Common myeloid progenitor, CD34-positive (primary cell): Measurements from ENCODE around the gene ZBTB21.
A peak's percentile ranks its signal among the peaks of the same experiment; 100 is the strongest.

ENCODE experiments used
- CTCF ChIA-PET: fragments of 350-600 bp; sonication (Branson Sonifier 250); formaldehyde crosslinking; loops from one replicate; lab custom pipeline; 2021; ENCODE audit warnings: antibody characterized with exemption; lab: Charles Lee
- POLR2A ChIA-PET: fragments of 350-600 bp; sonication (Branson Sonifier 250); formaldehyde crosslinking; loops from one replicate; lab custom pipeline; 2021; ENCODE audit warnings: antibody characterized with exemption; lab: Charles Lee
- DNase-seq, 3 donors: peaks; one replicate each; pipeline versions ENCODE4 v3.0.0 to v3.0.0-alpha.2; 2013
- H3K27ac ChIP-seq, 2 experiments: 1 replicate in 1 of 2; 2 replicates in 1 of 2; pipeline ENCODE4 v1.7.0; 2013; ENCODE audit warnings: inconsistent platforms in 2 of 2, low read length in 2 of 2, mild to moderate bottlenecking in 2 of 2, low read depth in 1 of 2, moderate library complexity in 1 of 2; ENCODE audit not compliant: severe bottlenecking in 2 of 2, insufficient read depth in 1 of 2, poor library complexity in 1 of 2
- H3K27me3 ChIP-seq, 5 experiments: replicated peaks in 2 of 5; 1 replicate in 3 of 5; 2 replicates in 2 of 5; pipeline versions ENCODE4 v1.6.1 to v1.7.0; 2013; ENCODE audit warnings: low read length in 4 of 5, mild to moderate bottlenecking in 2 of 5, moderate library complexity in 2 of 5, inconsistent platforms in 1 of 5; ENCODE audit not compliant: insufficient read depth in 5 of 5, control insufficient read depth in 4 of 5
- H3K36me3 ChIP-seq, 4 experiments: 1 replicate in 2 of 4; 2 replicates in 2 of 4; pipeline versions ENCODE4 v1.6.1 to v1.7.0; 2013; ENCODE audit warnings: low read length in 3 of 4, control low read depth in 1 of 4, mild to moderate bottlenecking in 1 of 4; ENCODE audit not compliant: control insufficient read depth in 4 of 4, insufficient read depth in 4 of 4
- H3K4me1 ChIP-seq, 4 experiments: 1 replicate in 3 of 4; 2 replicates in 1 of 4; pipeline versions ENCODE4 v1.6.1 to v1.7.1; 2013; ENCODE audit warnings: low read length in 3 of 4, mild to moderate bottlenecking in 3 of 4, control low read depth in 1 of 4, inconsistent platforms in 1 of 4, moderate library complexity in 1 of 4; ENCODE audit not compliant: control insufficient read depth in 4 of 4, insufficient read depth in 4 of 4; ENCODE audit errors: control extremely low read depth in 1 of 4
- H3K4me3 ChIP-seq, 7 experiments: 1 replicate in 4 of 7; 2 replicates in 3 of 7; pipeline versions ENCODE4 v1.5.1 to v1.7.0; 2013; ENCODE audit warnings: mild to moderate bottlenecking in 7 of 7, low read length in 6 of 7, moderate library complexity in 6 of 7, inconsistent platforms in 2 of 7, low read depth in 2 of 7, control low read depth in 1 of 7; ENCODE audit not compliant: insufficient read depth in 4 of 7, control insufficient read depth in 1 of 7; ENCODE audit errors: extremely low read depth in 1 of 7
- H3K9me3 ChIP-seq, 5 experiments: 1 replicate in 4 of 5; 2 replicates in 1 of 5; pipeline versions ENCODE4 v1.6.1 to v1.7.1; 2013; ENCODE audit warnings: low read length in 4 of 5, mild to moderate bottlenecking in 2 of 5, inconsistent platforms in 1 of 5, low read depth in 1 of 5, moderate library complexity in 1 of 5; ENCODE audit not compliant: control insufficient read depth in 4 of 5, insufficient read depth in 2 of 5; ENCODE audit errors: control extremely low read depth in 1 of 5
- WGBS: methylation state at CpG from one replicate; pipeline ENCODE4 v1.1.5; 2013; ENCODE audit not compliant: insufficient coverage; 5-methylcytosine and 5-hydroxymethylcytosine counted together

The ZBTB21 gene

DNA sequence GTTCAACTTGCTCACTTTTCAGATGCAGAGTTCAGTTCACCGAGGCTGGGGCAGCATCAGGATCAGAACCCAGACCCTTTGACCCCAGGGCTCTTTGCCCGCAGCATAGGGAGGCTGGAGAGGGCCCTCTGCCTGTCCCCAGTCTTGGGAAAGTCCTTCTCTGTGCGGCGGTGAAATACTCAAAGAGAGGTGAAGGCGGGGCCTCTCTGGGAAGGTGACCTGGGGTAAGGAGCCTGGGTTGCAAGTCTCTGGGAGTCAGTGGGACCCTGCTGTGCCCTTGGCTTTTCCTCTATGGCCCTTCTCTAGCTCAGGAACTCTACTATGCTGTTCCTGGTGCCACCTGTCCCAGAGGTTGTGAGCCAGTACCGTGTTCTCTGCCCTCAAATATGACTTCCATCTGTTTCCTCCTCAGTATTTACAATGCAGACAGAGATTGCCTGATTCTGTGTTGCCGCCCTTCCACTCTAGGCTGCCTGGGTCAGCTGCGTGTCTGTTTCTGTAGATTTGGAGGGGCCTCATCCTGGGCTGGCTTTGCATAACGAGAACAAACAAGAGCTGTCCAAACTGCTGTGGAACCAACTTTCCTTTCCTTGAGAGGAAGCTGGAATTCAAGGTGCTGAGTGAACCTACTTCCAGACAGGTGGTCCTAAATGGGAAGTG lies 18.7 kb upstream of the ZBTB21 start:
- H3K27me3 ChIP-seq = no peaks in the 10 kb centered on the region
- no peaks in the 10 kb centered on the region for H3K9me3 ChIP-seq
- H3K36me3 ChIP-seq = no peaks in the 10 kb centered on the region
- peak overlapping the region in 3 of 7 experiments; percentile 0 to 14 (median 14) for H3K4me3 ChIP-seq
- peak; percentile 67 to 98 (median 95) for DNase-seq
- ChIA-PET POLR2A (interaction anchor here (0.8 to 2.6 kb wide), 3 partner anchors 18 to 90 kb away, joined by 5 to 27 read pairs (median 17); partner anchors contain the start of gene ZBTB21), CTCF (interaction anchor here (1.0 to 1.9 kb wide), 9 partner anchors 10 to 89 kb away, joined by 3 to 7 read pairs (median 3); no protein-coding TSS in a partner anchor)
- peaks cover 4 to 47% (median 38%) of the 10 kb centered on the region in 4 experiments for H3K4me1 ChIP-seq
- WGBS = 48% methylated on average over 7 of the region's 9 CpGs
- no peak overlapping the region for H3K27ac ChIP-seq

- POLR2A ChIA-PET = interaction anchor here (2.5 to 2.6 kb wide), 2 partner anchors 17 to 34 kb away, joined by 17 to 27 read pairs; partner anchors contain the start of gene ZBTB21
- Histone ChIP-seq H3K36me3 (no peaks in the 10 kb centered on the region), H3K9me3 (no peaks in the 10 kb centered on the region), H3K27me3 (no peaks in the 10 kb centered on the region), H3K4me1 (peaks cover 4 to 47% (median 37%) of the 10 kb centered on the region in 4 experiments), H3K4me3 (peak overlapping the region in 1 of 7 experiments; percentile 5), H3K27ac (peak overlapping the region in 1 of 2 experiments; percentile 15)
- peak; percentile 18 to 89 (median 82) for DNase-seq
- CTCF ChIA-PET = interaction anchor here (1.0 to 1.9 kb wide), 7 partner anchors 11 to 90 kb away, joined by 3 to 7 read pairs (median 3); no protein-coding TSS in a partner anchor
- WGBS = 77% methylated on average over 21 of the region's 26 CpGs
Measured at GRCh38 chr21:42027822-42028765, 17.9 kb upstream of the ZBTB21 start.

DNA sequence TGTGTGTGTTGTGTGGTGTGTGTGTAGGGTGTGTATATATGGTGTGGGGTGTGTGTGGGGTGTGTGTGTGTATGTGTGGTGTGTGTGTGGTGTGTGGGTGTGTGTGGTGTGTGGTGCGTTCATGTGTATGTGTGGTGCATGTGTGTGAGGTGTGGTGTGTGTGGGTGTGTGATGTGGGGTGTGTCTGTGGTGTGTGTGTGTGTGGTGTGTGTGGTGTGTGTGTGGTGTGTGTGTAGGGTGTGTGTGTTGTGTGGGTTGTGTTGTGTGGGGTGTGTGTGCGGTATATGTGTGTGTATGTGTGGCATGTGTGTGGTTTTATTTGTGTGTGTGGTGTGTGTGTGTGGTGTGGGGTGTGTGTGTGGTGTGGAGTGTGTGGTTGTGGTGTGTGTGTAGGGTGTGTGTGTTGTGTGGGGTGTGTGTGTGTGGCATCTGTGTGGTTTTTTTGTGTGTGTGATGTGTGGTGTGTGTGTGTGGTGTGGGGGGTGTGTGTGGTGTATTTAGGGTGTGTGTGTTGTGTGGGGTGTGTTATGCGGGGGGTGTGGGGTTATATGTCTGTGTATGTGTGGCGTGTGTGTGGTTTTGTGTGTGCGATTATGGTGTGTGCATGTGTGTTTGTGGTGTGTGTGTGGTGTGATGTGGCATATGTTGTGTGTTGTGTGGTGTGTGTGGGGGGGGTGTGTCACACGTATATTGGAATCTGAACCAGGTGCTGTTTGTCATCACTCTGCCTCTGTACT lies 17.1 kb upstream of the ZBTB21 start:
- no peak overlapping the region for H3K27ac ChIP-seq
- no peaks in the 10 kb centered on the region for H3K9me3 ChIP-seq
- no peaks in the 10 kb centered on the region for H3K27me3 ChIP-seq
- H3K4me1 ChIP-seq = peaks cover 4 to 47% (median 36%) of the 10 kb centered on the region in 4 experiments
- ChIA-PET CTCF (interaction anchor here (1.0 to 1.2 kb wide), 2 partner anchors 54 to 90 kb away, joined by 3 read pairs; no protein-coding TSS in a partner anchor), POLR2A (interaction anchor here (2.5 to 2.6 kb wide), 2 partner anchors 17 to 35 kb away, joined by 17 to 27 read pairs; partner anchors contain the start of gene ZBTB21)
- peak in 2 of 3 donors; percentile 43 to 78 for DNase-seq
- WGBS = 90% methylated on average over 6 of the region's 6 CpGs
- H3K36me3 ChIP-seq = no peaks in the 10 kb centered on the region
- no peak overlapping the region for H3K4me3 ChIP-seq

DNA sequence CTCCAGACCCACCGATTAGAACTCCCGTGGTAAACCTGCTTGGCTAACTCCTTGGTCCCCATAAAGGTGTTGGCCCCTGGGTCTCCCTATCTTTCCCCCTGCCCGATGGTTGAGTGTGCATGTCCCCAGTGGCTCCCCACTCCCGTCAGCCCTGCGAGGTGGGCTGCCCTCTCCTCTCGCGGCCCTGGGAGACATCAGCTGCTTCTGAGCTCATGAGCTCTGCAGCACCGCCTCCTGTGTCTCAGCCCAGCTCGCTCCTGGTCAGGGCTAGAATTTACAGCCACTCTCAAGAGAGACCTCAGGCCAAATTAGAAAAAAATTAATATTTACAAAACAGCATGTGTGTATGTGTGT lies 15.9 kb upstream of the ZBTB21 start:
- ChIA-PET POLR2A (interaction anchor here (1.2 kb wide), 1 partner anchor 14 kb away, joined by 3 read pairs; no protein-coding TSS in a partner anchor), CTCF (interaction anchor here (1.0 to 1.7 kb wide), 3 partner anchors 10 to 91 kb away, joined by 3 to 5 read pairs (median 5); no protein-coding TSS in a partner anchor)
- WGBS = 100% methylated on average over 4 of the region's 9 CpGs
- no peak overlapping the region for H3K4me3 ChIP-seq
- peaks cover 4 to 37% (median 27%) of the 10 kb centered on the region in 4 experiments for H3K4me1 ChIP-seq
- no peaks in the 10 kb centered on the region for H3K9me3 ChIP-seq
- H3K36me3 ChIP-seq = no peaks in the 10 kb centered on the region
- H3K27ac ChIP-seq = no peak overlapping the region
- DNase-seq = no peak
- no peaks in the 10 kb centered on the region for H3K27me3 ChIP-seq

DNA sequence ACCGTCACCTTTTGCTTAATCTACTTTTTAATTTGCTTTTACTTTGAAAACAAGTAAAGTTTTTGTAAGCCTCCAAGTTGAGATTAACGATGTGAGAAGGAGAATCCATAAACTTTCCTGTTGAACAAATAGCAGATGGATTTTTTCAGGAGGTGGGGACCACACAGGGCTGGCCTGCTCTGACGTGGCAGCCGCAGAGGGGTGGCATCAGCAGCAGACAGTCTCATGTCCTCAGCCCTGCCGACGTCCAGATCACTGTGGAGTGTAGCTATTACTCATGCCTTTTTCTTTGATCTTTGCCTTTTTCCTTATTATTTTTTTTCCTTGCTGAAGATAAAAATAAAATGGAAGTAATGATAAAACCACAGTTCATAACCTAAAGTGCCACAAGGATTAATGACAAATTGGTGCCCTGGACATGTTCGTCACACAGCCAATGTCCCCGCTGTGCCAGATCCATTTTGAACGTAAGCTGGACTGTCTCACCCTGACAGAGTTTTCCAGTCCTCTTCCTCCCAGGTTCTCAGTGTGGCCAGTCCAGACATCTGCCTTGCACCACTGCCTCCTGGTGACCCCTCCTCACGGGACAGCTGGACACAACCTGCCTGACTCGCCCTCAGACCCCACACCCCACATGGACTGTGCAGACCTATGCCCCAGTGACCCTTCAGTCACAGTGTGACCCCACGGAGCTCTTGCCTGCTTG lies 15.4 kb upstream of the ZBTB21 start:
- Histone ChIP-seq H3K4me3 (no peak overlapping the region), H3K36me3 (no peaks in the 10 kb centered on the region), H3K4me1 (peaks cover 4 to 35% (median 27%) of the 10 kb centered on the region in 4 experiments), H3K9me3 (no peaks in the 10 kb centered on the region), H3K27ac (no peak overlapping the region), H3K27me3 (no peaks in the 10 kb centered on the region)
- POLR2A ChIA-PET = interaction anchor here (1.2 kb wide), 1 partner anchor 13 kb away, joined by 3 read pairs; no protein-coding TSS in a partner anchor
- 99% methylated on average over 11 of the region's 12 CpGs for WGBS
- CTCF ChIA-PET = interaction anchor here (1.0 to 1.7 kb wide), 2 partner anchors 9 to 38 kb away, joined by 5 read pairs; no protein-coding TSS in a partner anchor
- DNase-seq = no peak

DNA sequence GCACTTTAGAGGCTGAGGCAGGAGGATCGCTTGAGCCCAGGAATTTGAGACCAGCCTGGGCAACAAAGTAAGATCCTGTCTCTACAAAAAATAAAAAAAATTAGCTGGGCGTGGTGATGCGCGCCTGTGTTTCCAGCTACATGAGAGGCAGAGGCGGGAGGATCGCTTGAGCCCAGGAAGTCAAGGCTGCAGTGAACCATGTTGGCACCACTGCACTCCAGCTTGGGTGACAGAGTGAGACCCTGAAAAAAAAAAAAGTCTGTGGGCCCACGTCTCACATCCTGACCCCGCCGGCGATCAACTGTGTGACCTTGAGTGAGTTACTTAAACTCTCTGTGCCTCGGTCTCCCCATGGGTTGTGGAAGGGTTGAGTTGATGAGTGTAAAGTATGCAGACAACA lies 12.7 kb upstream of the ZBTB21 start:
- Histone ChIP-seq H3K36me3 (no peaks in the 10 kb centered on the region), H3K4me3 (no peak overlapping the region), H3K27ac (no peak overlapping the region), H3K27me3 (no peaks in the 10 kb centered on the region), H3K4me1 (peaks cover 0 to 10% (median 7%) of the 10 kb centered on the region in 4 experiments), H3K9me3 (no peaks in the 10 kb centered on the region)
- DNase-seq = no peak
- 97% methylated on average over 6 of the region's 11 CpGs for WGBS
- CTCF ChIA-PET = no interaction called here
- POLR2A ChIA-PET = no interaction called here
